ENCODE measurements around the gene NEMP1.

DNA sequence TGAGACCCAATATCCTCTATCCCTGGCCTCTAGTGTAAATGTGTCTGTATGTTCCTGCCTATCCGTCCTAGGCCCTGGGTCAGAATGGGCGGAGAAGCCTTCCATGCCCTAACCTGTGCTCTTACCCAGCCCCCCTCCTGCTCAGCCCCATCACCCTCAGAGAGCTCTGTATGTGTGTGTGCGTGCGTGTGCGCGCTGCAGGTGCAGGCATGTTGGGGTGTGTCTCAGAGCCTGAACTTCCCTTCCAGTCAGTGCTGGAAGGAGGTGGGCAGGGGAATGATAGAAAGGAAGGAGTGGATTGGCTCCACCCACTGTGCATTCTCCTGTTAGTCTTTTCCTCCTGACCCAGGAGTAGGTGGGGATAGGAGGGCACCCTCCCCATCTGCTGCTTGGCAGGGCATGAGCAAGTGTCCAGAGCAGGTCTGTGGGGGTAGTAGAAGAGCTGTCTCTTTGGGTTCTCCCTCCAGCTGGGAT is 17.5 kb upstream of the NEMP1 start:
- TF ChIP-seq, protein P1, sequence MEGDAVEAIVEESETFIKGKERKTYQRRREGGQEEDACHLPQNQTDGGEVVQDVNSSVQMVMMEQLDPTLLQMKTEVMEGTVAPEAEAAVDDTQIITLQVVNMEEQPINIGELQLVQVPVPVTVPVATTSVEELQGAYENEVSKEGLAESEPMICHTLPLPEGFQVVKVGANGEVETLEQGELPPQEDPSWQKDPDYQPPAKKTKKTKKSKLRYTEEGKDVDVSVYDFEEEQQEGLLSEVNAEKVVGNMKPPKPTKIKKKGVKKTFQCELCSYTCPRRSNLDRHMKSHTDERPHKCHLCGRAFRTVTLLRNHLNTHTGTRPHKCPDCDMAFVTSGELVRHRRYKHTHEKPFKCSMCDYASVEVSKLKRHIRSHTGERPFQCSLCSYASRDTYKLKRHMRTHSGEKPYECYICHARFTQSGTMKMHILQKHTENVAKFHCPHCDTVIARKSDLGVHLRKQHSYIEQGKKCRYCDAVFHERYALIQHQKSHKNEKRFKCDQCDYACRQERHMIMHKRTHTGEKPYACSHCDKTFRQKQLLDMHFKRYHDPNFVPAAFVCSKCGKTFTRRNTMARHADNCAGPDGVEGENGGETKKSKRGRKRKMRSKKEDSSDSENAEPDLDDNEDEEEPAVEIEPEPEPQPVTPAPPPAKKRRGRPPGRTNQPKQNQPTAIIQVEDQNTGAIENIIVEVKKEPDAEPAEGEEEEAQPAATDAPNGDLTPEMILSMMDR (IDR thresholded peaks at IDR 0.05): no peak
- TF ChIP-seq POLR2A (IDR thresholded peaks at IDR 0.05): no peak
